Endometrial microvascular endothelial cells (primary cell): ENCODE measurements around the gene TP53I11. TPM values are rescaled to one million over a fixed set of nuclear protein-coding genes. Genes with fewer than 3 reads are reported as not detected.

ENCODE experiments used
- in situ Hi-C: cut with HindIII; loops from 2 replicates; pipeline ENCODE4 v1.10.0; 2017; ENCODE audit warnings: low sequenced_read_pairs, low pct_unique_long_range_greater_than_20kb; ENCODE audit errors: inconsistent ontology term
- total RNA-seq: library from RNA; depleted of rRNA; stranded (reverse); fragments of >200 nt; gene quantifications from one replicate; pipeline ENCODE4 v1.2.3, GENCODE V29; 2015; ENCODE audit errors: inconsistent ontology term

TP53I11 gene
- total RNA-seq, 1 donor from 2014 or later = 22.1 TPM

- in situ Hi-C loops = loop anchor here (25.0 kb wide), 1 partner anchor 293 kb away; no protein-coding TSS in a partner anchor
These were observed 45.4 kb downstream of the TP53I11 start for GRCh38 chr11:44905131-44905866.

GRCh38 chr11:44904261-44905020, 46.2 kb downstream of the TP53I11 start:
- in situ Hi-C loops = loop anchor here (25.0 kb wide), 1 partner anchor 292 kb away; no protein-coding TSS in a partner anchor

- in situ Hi-C loops = loop anchor here (25.0 kb wide), 1 partner anchor 291 kb away; no protein-coding TSS in a partner anchor
These were observed 47.2 kb downstream of the TP53I11 start for GRCh38 chr11:44903518-44903917.

- in situ Hi-C loops = loop anchor here (25.0 kb wide), 1 partner anchor 291 kb away; no protein-coding TSS in a partner anchor
These were observed 47.6 kb downstream of the TP53I11 start for GRCh38 chr11:44903035-44903434.

- in situ Hi-C loops = loop anchor here (25.0 kb wide), 1 partner anchor 289 kb away; no protein-coding TSS in a partner anchor
These were observed 48.9 kb downstream of the TP53I11 start for GRCh38 chr11:44901786-44902185.

GRCh38 chr11:44901120-44901633, 49.5 kb downstream of the TP53I11 start:
- in situ Hi-C loops = loop anchor here (25.0 kb wide), 1 partner anchor 289 kb away; no protein-coding TSS in a partner anchor

GRCh38 chr11:44899959-44900358, 50.7 kb downstream of the TP53I11 start:
- in situ Hi-C loops = loop anchor here (25.0 kb wide), 2 partner anchors 113 to 288 kb away; no protein-coding TSS in a partner anchor

GRCh38 chr11:44893846-44894617, 56.7 kb downstream of the TP53I11 start:
- in situ Hi-C loops = loop anchor here (25.0 kb wide), 1 partner anchor 107 kb away; no protein-coding TSS in a partner anchor

- in situ Hi-C loops = loop anchor here (25.0 kb wide), 1 partner anchor 106 kb away; no protein-coding TSS in a partner anchor
These were observed 57.3 kb downstream of the TP53I11 start for GRCh38 chr11:44893308-44893822.

GRCh38 chr11:44892843-44893242, 57.8 kb downstream of the TP53I11 start:
- in situ Hi-C loops = loop anchor here (25.0 kb wide), 1 partner anchor 106 kb away; no protein-coding TSS in a partner anchor

GRCh38 chr11:44889266-44889665, 61.4 kb downstream of the TP53I11 start:
- in situ Hi-C loops = loop anchor here (25.0 kb wide), 1 partner anchor 102 kb away; no protein-coding TSS in a partner anchor

- in situ Hi-C loops = loop anchor here (25.0 kb wide), 1 partner anchor 100 kb away; no protein-coding TSS in a partner anchor
These were observed 63.0 kb downstream of the TP53I11 start for GRCh38 chr11:44887636-44888035.

- in situ Hi-C loops = loop anchor here (25.0 kb wide), 1 partner anchor 99 kb away; no protein-coding TSS in a partner anchor
These were observed 63.9 kb downstream of the TP53I11 start for GRCh38 chr11:44886790-44887140.

- in situ Hi-C loops = loop anchor here (25.0 kb wide), 1 partner anchor 99 kb away; no protein-coding TSS in a partner anchor
These were observed 64.5 kb downstream of the TP53I11 start for GRCh38 chr11:44885919-44886789.

GRCh38 chr11:44885065-44885810, 65.4 kb downstream of the TP53I11 start:
- in situ Hi-C loops = loop anchor here (25.0 kb wide), 1 partner anchor 98 kb away; no protein-coding TSS in a partner anchor

- in situ Hi-C loops = loop anchor here (25.0 kb wide), 1 partner anchor 97 kb away; no protein-coding TSS in a partner anchor
These were observed 66.6 kb downstream of the TP53I11 start for GRCh38 chr11:44884056-44884455.
